ENCODE results near the gene ACTG1.
"Not testable (repeated sequence)": the region's sequence is repeated elsewhere in the genome, so short reads cannot be mapped to it uniquely, and the experiment has no call there.

Gene ACTG1

DNA sequence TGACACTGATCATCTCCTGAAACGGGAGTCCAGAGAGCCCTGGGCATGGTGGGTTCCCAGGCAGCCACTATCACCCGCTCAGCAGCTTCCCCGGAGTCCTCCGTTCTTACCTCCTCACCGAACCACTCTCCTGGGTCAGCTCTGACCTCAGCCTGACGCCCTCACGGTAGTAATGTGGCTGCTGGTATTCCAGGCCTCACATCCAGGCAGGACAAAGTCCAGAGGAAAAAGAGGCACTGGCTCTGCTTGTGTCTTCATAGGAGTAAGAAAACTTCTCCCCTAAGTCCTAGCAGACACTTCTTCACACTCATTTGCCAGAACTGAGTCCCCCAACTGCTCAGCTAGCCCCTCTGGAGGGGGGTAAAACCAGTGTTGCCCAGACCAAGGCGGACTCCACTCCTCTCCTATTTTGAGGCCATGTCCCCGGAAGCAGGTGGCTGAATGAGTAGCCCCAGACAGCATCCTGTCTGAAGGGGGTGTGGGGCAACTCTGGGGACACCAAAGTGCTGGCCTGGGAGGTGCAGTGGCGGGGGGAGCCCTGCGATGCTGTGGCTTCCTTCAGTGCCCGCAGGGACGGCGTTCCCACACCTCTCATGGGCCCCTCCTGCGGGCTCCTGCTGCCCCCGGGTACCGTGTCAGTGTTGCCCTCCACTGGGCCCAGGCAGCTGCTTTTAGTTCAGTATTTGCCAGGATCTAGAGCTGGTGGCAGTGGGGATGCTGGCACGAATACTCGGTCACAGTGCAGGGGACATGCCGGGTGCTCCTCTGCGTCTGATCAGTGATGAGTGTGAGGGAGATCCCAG, 20.9 kb upstream of the ACTG1 start:
- no peak for DNase-seq (ENCODE audit: low read depth, low spot score)

DNA sequence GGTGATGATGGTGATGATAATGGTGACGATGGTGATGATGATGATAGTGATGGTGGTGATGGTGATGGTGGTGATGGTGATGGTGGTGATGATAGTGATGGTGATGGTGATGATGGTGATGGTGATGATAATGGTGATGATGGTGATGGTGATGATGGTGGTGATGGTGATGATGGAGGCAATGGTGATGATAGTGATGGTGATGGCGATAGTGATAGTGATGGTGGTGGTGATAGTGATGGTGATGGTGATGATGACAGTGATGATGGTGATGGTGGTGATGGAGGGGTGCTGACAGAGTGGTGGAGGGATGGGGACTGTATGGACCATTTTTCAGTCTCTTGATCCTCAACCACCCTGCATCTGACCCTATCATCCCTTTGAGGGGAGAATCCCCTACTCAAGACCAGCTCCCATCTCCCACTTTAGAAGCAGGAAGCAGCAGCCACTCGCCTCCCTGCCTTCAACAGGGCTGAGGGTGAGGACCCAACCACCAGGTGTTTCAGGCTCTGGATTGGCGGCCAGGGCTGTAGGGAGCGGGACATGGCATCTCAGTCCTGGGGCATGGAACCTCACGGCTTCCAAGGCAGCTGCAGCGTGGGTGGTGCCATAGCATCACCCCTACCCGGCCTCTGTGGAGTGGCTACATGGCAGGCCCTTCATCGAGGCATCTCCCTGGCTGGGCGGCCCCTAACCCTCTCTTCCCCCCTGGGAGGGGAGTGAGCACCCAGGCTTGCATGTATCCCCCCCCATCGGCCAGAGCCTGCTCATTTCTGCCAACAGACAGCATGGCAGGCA, 20.1 kb upstream of the ACTG1 start:
- DNase-seq (ENCODE audit: low read depth, low spot score) = no peak

DNA sequence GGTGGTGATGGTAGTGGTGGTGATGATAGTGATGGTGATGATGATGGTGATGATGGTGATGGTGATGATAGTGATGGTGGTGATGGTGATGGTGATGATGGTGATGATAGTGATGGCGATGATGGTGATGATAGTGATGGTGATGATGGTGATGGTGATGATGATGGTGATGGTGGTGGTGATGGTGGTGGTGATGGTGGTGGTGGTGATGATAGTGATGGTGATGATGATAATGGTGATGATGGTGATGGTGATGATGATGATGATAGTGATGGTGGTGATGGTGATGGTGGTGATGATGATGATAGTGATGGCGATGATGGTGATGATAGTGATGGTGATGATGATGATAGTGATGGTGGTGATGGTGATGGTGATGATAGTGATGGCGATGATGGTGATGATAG, 19.4 kb upstream of the ACTG1 start:
- DNase-seq (ENCODE audit: low read depth, low spot score) = not testable (repeated sequence)

DNA sequence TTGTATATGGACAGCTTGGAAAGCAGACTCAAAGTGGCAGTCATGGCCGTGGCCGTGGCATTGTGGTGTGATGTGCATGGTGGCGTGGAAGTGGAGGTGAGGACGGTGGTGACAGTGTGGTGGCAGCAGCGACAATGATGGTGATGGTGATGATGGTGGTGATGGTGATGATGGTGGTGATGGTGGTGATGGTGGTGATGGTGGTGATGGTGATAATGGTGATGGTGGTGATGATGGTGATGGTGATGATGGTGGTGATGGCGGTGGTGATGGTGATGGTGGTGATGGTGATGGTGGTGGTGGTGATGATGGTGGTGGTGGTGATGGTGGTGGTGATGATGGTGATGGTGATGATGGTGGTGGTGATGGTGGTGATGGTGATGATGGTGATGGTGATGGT, 18.4 kb upstream of the ACTG1 start:
- not testable (repeated sequence) for DNase-seq (ENCODE audit: low read depth, low spot score)

DNA sequence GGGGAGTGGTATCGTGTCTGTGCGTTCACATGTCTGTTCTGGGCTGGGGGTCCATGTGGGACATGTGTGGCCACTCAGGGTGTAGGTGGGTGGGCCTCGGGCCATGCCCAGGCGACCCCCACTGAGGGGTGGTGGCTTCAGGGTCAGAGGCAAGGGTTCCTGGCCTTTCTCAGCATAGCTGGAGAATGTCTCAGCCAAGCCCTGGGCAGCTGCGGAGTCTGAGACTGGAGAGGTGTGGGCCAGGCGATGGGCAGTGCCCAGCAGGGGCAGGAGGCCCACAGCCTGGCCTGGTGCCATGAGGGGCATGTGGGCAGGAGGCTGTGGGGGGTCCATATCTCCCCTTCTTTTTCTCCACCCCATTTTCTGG, 16.8 kb upstream of the ACTG1 start:
- no peak for DNase-seq (ENCODE audit: low read depth, low spot score)

DNA sequence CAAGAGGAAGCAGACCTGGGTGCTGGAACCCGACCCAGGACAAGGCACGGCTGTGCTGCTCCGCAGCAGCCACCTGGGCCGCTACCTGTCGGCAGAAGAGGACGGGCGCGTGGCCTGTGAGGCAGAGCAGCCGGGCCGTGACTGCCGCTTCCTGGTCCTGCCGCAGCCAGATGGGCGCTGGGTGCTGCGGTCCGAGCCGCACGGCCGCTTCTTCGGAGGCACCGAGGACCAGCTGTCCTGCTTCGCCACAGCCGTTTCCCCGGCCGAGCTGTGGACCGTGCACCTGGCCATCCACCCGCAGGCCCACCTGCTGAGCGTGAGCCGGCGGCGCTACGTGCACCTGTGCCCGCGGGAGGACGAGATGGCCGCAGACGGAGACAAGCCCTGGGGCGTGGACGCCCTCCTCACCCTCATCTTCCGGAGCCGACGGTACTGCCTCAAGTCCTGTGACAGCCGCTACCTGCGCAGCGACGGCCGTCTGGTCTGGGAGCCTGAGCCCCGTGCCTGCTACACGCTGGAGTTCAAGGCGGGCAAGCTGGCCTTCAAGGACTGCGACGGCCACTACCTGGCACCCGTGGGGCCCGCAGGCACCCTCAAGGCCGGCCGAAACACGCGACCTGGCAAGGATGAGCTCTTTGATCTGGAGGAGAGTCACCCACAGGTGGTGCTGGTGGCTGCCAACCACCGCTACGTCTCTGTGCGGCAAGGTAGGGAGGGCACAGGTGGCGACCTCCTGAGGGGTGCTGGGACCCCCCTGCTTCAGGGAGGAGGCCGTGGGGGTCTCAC, 16.2 kb upstream of the ACTG1 start:
- no peak for DNase-seq (ENCODE audit: low read depth, low spot score)

DNA sequence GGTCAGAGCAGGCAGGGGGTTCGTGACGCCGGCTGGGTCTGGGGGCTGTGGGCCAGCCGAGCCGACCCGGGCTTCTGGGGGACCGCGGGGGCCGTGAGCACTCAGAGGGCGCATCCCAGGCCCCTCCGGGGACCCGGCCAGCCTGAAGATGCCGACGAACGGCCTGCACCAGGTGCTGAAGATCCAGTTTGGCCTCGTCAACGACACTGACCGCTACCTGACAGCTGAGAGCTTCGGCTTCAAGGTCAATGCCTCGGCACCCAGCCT, 15.7 kb upstream of the ACTG1 start:
- no peak for DNase-seq (ENCODE audit: low read depth, low spot score)

DNA sequence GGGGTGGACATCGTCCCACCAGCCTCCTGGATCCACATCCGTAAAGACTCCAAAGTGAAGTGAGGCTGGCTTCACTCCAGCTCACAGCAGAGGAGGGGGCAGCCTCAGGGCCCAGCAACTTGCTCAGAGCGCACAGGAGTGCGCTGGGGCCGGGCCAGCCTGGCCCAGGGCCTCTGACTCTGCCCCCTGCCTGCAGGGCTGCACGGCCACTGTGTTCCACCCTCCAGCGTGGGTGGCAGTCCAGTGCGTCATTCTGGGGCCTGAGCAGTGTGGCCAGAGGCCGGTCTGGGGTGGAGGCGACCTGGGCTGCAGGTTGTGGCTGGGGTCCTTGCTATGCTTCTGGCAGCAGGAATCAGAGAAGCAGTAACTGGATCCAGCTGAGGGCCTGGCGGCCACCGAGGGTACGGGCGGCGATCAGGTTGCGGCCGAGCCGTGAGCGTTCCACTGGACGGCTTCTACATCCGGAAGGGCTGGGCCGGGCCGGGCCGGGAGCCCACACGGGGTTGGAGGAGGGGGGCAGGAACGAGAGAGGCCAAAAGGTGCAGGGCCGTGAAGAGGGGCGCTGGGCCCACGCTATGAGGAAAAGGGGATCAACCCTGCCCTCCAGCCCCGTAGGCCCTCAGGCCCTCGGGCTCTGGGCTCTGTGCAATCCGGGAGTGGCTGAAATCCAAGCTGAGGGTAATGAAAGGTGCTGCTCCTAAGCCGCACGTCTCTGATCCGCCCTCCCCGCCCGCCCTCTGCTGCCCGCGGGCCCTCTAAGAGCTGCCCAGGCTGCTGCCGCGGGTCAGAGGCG, 15.2 kb upstream of the ACTG1 start, which contains the start of gene FSCN2:
Gene FSCN2, plus strand, starts transcription at position 787 of the 793 bp plus-strand sequence. CDS start 155 bp downstream, outside the sequence.
- no peak for DNase-seq (ENCODE audit: low read depth, low spot score)

DNA sequence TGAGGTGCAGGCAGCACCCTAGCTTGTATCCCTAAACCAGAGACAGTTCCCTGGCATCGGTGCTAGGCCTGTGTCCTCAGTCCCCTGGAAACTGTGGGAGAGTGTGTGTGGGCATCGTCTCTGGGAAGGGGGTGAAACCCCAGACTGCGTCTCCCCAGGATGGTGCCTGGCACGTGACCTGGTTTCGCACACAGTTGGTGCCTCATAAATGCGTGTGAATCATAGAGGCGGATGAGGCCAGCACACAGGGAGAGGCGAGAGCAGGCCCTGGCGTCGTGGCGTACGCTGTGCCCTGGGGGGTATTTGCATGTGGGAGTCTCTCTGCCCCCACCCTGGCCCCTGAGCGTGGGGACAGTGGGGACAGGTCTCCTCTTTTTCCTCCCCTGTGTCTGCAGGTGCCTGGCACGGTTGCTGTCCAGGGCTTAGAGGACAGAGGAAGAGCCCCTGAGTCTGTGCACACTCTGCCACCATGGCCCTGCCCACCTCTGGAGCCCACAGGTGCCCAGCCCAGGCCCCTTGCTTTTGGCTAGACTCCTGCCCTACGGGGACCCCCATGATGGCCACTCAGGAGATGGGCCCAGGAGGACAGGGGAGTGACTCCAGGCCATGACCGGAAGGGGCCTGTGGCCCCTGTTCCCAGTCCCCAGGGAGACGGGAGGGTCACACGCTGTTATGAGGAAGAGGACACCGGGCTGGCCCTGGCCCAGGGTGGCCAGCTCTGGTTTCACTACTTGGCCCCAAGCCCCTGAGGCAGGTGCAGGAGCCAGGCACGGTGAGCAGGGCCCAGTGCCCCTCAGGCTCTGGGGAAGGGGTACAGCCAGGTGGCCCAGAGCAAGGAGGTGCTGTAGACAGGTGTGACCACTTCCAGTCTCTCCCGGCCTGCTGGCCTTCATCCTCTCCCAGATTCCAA, 14.3 kb upstream of the ACTG1 start:
- no peak for DNase-seq (ENCODE audit: low read depth, low spot score)

DNA sequence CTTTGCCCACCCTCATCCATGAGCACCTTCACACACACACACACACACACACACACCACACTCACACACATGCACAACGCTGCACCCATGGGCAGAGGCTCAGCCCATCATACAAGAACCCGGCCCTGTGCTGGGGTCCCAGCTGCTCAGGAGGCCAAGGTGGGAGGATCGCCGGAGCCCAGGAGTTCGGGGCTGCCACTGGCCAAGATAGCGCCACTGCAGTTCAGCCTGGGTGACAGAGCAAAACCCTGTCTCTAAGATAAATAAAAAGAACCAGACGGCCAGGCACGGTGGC, 12.2 kb upstream of the ACTG1 start:
- DNase-seq (ENCODE audit: low read depth, low spot score) = no peak

DNA sequence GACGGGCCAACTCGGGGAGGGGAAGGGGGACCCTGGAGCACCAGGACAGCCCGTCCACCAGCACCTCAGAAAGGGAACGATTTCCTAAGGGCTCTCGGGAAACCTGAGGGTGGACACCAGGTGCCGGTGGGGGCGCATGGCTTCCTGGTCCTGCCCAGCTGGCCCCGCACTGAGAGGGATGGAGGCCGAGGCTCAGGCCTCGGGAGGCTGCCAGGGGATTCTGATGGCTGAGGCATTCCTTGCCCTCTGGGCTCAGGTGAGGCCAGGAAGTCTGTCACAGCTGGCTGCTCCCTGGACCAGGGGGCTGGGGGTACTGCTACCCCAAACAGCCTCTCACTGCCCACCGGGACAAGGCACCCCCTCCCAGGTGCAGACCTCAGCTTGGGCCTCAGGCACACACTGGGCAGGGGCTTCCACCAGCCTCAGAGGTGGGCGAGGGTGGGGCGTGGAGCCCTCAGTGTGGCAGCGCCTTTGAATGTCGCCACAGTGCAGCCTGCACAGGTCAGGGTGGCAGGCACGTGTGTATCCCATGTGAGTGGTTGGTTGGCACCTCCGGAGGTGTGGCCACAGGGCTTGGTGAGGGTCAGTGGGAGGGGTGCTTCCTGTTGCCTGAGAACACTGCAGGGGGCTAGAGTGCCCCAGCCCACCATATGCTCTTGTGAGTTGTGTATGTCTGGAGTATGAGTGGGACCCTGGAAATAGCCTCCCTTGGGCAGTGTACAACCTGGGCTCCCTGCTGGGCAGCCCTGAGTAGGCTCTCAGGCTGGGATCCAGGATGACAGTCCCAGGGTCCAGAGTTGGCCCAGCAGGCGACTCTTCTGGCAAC, 11.7 kb upstream of the ACTG1 start:
- no peak for DNase-seq (ENCODE audit: low read depth, low spot score)

DNA sequence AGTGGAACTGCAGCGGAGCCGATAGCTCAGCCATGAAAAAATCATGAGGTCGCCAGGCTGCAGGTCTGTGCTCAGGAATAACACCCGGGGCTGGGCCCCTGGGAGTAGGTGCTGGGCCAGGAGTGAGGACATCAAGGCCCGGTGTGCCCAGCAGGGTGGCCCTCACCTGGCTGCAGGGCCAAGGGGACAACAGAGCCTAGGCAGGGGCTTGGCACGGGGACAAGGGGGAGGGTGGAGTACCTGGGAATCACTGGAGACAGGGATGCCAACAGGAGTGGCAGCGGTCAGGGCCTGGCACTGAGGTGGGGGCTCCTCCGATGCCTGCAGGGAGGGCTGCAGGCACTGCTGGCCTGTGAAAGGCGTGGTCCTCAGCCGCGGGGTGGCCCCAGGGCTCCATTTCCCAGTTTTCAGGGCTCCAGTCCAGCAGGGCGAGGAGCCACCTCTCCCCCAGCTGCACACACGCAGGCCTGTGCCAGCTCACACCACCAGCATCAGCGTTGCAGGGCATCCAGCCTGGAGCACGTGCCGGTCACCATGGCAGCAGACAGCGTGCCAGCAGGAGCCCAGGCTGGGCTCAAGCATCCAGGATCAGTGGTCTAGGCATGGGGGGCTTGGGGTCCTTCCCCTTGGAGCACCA, 10.9 kb upstream of the ACTG1 start:
- DNase-seq (ENCODE audit: low read depth, low spot score) = no peak

DNA sequence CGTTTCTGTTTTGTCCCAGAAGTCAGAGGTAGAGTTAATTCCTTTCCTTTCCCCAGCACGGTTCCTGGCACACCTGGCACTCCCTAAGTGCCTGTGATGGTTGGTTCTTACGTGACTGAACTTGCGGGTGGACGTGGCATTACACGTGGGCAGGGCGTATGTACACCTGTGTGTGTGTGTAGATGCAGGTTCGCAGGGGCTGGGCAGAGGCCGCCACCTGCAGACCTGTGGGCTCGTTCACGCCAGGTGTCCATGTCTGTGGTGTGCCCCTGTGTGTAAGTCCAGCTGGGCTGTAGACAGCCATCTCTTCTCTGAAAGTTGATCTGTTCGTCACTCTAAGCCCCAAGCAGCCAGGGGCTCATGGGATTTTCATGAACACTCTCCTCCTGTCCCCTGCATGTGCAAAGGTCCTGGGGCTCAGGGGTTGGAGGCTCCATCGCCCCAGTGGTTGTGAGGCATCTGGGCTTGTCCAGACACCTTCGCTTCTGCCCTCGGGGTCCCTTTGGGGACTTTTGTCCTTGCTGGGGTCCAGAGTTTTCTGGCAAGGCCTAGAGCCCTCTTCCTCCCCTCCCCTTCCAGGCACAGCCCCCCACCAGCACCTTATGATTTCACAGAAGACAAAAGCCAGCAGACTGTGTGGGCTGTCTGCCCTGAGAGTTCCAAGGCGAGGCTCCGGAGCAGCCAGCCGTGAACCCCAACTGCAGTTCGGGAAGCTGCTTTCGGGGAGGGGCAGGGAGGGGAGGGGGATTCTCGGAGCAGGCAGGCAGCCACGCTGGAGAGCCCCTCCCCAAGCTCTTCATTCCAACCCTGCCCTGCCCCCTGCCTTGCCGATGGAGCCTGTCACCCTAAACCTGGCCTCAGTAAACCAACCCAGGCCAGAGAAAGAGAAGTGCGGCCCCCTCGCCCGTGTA, 10.1 kb upstream of the ACTG1 start:
- no peak for DNase-seq (ENCODE audit: low read depth, low spot score)

DNA sequence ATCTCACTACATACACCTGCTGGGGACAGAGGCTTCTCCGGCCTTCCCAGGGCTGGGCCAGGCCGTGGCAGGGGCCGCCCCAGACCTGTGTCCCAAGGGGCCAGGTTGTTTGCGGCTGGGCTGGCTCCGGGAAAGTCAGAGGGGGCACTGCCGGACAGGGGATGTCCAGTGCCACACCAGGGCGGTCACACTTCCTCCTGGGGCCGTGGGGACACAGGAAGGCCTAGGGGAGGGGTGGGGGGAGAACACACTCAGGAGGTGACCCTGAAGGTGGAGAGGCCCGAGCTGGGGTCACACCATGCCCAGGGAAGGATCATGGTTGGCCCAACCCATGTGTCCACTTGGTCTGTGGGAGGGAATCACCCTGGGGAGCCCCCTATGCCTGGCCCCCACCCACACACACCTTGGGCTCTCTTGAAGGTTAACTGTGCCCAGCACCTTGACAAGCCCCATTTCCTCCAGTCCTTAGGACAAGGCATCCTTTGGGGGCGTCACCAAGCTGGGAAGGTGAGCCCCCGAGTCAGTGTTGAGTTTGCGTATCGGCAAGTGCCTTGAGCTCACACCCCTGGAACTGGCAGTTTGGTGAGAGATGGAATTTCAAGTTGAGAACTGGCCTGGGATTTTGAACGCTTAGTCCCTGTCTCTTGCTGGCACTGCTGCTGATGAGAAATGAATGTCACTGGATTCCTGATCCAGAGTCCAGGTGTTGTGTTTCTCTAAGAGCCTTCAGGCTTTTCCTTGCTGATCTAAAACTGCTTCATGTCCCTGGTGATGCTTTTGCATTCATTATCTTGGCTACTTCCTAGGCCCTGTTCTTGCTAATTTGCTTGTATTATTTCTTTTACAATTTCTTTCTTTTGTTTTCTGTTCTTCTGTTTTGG, 7.7 kb upstream of the ACTG1 start:
- DNase-seq (ENCODE audit: low read depth, low spot score) = no peak

DNA sequence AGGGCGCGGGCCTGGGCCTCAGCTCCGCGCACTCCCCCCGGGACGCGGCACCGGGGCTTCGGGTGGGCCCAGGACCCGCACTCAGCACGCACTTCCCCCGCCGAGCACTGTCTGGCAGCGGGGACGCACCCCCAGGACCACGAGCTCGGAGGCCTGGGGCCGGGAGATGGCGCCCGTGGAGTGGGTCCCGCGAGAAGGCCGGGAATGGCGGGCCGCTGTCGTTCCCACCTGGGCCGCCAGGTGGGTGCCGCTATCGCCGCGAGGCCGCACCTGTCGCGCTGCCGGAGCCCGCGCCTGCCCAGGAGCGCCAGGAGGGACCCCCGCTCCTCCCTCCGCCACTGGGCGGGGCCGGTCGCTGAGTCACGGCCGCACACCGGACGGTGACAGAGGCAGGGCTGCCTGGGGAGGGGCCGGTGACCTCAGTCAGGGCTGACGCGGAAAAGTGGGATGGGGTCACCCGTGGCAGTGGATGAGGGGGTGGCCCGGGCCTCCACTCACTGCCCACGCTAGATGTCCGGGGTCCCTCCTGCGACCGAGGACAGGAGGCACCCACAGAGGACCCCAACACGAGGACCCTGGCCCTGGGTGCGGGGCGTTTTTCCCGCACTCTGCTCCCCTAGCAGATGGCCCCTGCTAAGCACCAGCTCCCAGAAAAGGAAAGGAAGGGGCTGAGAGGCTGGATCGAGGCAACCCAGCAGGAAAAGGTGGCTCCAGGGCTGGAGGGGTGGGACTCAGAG, 6.9 kb upstream of the ACTG1 start:
- no peak for DNase-seq (ENCODE audit: low read depth, low spot score)

DNA sequence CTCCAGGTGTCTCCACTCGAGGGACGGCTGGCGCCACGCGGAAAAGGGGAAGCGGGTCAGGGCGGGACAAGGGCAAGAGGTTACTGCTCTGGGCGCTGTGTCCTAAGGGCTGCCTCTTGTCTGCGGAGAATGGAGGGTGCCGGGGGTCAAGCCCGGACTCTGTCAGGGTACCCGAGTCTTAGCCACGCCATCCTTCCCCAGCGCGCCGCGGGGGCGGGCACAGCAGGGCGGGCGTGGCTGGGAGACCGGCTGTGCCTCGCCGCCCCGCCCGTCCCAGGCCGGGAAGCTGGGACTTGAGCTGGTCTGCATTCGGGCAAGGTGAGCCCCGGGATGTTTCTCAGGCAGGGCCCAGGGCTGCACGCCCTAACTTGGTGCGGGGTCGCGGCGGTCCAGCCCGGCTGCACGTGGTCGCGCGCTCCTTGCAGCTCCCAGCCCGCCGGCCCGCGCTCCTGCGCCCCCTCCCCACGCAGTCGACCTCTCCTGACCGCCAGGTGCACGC, 6.2 kb upstream of the ACTG1 start:
- DNase-seq (ENCODE audit: low read depth, low spot score) = no peak

All from activated CD4-positive, CD25-positive, alpha-beta regulatory T cell treated with anti-CD3 and anti-CD28 coated beads, Interleukin-2, amount 50 U/mL, for 16 hours (primary cell).